CD14-positive monocyte (primary cell): ENCODE measurements around the gene CELA3B. TPM values are rescaled to one million over a fixed set of nuclear protein-coding genes. Genes with fewer than 3 reads are reported as not detected.

Experiments used
- DNase-seq, 3 donors: peaks; one replicate each; pipeline ENCODE4 v3.0.0-alpha.2; 2011 to 2022
- H2AFZ ChIP-seq: 2 replicates; pipeline ENCODE4 v1.6.0; 2012; ENCODE audit warnings: mild to moderate bottlenecking, low read depth, low read length, inconsistent platforms; ENCODE audit not compliant: insufficient read depth, poor library complexity, severe bottlenecking
- H3K27ac ChIP-seq, 2 donors: 1 replicate in 1 of 2; 2 replicates in 1 of 2; pipeline ENCODE4 v1.5.1; 2012 to 2013; ENCODE audit warnings: low read length in 2 of 2, control low read depth in 1 of 2, inconsistent platforms in 1 of 2, low read depth in 1 of 2, mild to moderate bottlenecking in 1 of 2
- H3K27me3 ChIP-seq, 2 donors: one replicate each; pipeline versions ENCODE4 v1.6.0 to v1.6.1; 2011 to 2013; ENCODE audit warnings: low read length in 2 of 2; ENCODE audit not compliant: control insufficient read depth in 2 of 2, insufficient read depth in 2 of 2
- H3K36me3 ChIP-seq, 2 donors: replicated peaks in 1 of 2; 1 replicate in 1 of 2; 2 replicates in 1 of 2; pipeline versions ENCODE4 v1.5.1 to v1.6.1; 2012 to 2013; ENCODE audit warnings: low read length in 2 of 2, control low read depth in 1 of 2, inconsistent platforms in 1 of 2, mild to moderate bottlenecking in 1 of 2; ENCODE audit not compliant: insufficient read depth in 2 of 2, control insufficient read depth in 1 of 2
- H3K4me1 ChIP-seq, 2 donors: 1 replicate in 1 of 2; 2 replicates in 1 of 2; pipeline versions ENCODE4 v1.5.1 to v1.6.1; 2012 to 2013; ENCODE audit warnings: low read length in 2 of 2, control low read depth in 1 of 2, inconsistent platforms in 1 of 2, mild to moderate bottlenecking in 1 of 2, moderate library complexity in 1 of 2; ENCODE audit not compliant: insufficient read depth in 2 of 2, control insufficient read depth in 1 of 2
- H3K4me2 ChIP-seq: replicated peaks from 2 replicates; pipeline ENCODE3; 2012; ENCODE audit warnings: low read length, moderate library complexity, mild to moderate bottlenecking; ENCODE audit not compliant: poor library complexity, severe bottlenecking; ENCODE audit errors: extremely low read depth
- H3K4me3 ChIP-seq, 3 experiments: fragments of 200-600 bp in 1 of 3; sonication (generic) in 1 of 3; replicated peaks in 1 of 3; 1 replicate in 2 of 3; 2 replicates in 1 of 3; pipeline ENCODE4 v1.5.1; 2011 to 2013; ENCODE audit warnings: low read length in 3 of 3, mild to moderate bottlenecking in 3 of 3, control low read depth in 2 of 3, low read depth in 2 of 3, inconsistent platforms in 1 of 3, moderate library complexity in 1 of 3
- H3K79me2 ChIP-seq: 2 replicates; pipeline ENCODE4 v1.6.0; 2012; ENCODE audit warnings: mild to moderate bottlenecking, control low read depth, inconsistent platforms, low read length, moderate library complexity; ENCODE audit not compliant: insufficient read depth
- H3K9ac ChIP-seq: 2 replicates; pipeline ENCODE4 v1.6.0; 2017; ENCODE audit warnings: low read length, mild to moderate bottlenecking; ENCODE audit not compliant: insufficient read depth, poor library complexity, severe bottlenecking
- H3K9me3 ChIP-seq, 2 donors: replicated peaks in 1 of 2; 1 replicate in 1 of 2; 2 replicates in 1 of 2; pipeline versions ENCODE4 v1.5.1 to v1.6.1; 2012 to 2013; ENCODE audit warnings: low read length in 2 of 2, control low read depth in 1 of 2; ENCODE audit not compliant: control insufficient read depth in 1 of 2, insufficient read depth in 1 of 2
- H4K20me1 ChIP-seq: 2 replicates; pipeline ENCODE4 v1.6.0; 2012; ENCODE audit warnings: mild to moderate bottlenecking, low read length, control low read depth, moderate library complexity; ENCODE audit not compliant: insufficient read depth
- H3K27ac Mint-ChIP-seq, 7 donors: one replicate each; pipeline ENCODE4 v1.8.0; 2020; ENCODE audit warnings: mild to moderate bottlenecking in 7 of 7, mixed read lengths in 7 of 7, moderate library complexity in 6 of 7, inconsistent platforms in 2 of 7
- H3K27me3 Mint-ChIP-seq, 3 donors: one replicate each; pipeline ENCODE4 v1.8.0; 2021 to 2022; ENCODE audit warnings: low read depth in 3 of 3, mild to moderate bottlenecking in 3 of 3, mixed read lengths in 3 of 3, moderate library complexity in 3 of 3, inconsistent platforms in 1 of 3
- H3K36me3 Mint-ChIP-seq, 2 donors: one replicate each; pipeline ENCODE4 v1.8.0; 2020; ENCODE audit warnings: mixed read lengths in 2 of 2, inconsistent platforms in 1 of 2, mild to moderate bottlenecking in 1 of 2
- H3K4me1 Mint-ChIP-seq: one replicate; pipeline ENCODE4 v1.8.0; 2020; ENCODE audit warnings: mild to moderate bottlenecking, mixed read lengths
- H3K4me3 Mint-ChIP-seq, 2 donors: one replicate each; pipeline ENCODE4 v1.8.0; 2020; ENCODE audit warnings: mild to moderate bottlenecking in 2 of 2, mixed read lengths in 2 of 2, moderate library complexity in 1 of 2
- H3K9me3 Mint-ChIP-seq, 7 donors: one replicate each; pipeline ENCODE4 v1.8.0; 2020 to 2022; ENCODE audit warnings: mixed read lengths in 7 of 7, mild to moderate bottlenecking in 6 of 7, moderate library complexity in 6 of 7, inconsistent platforms in 2 of 7
- WGBS: methylation state at CpG from one replicate; pipeline ENCODE4 v1.1.5; 2013; ENCODE audit warnings: missing lambda C conversion rate; ENCODE audit not compliant: insufficient coverage; 5-methylcytosine and 5-hydroxymethylcytosine counted together
- intact Hi-C, 2 donors: fragments of 100-400 bp; cut with micrococcal nuclease; formaldehyde crosslinking; loops; one replicate each; pipeline versions ENCODE4 v1.15.0 to v1.15.1; 2023
- polyA plus RNA-seq, 3 donors: library from polyadenylated mRNA; depleted of rRNA in 1 of 3; unstranded in 2 of 3; stranded (reverse) in 1 of 3; fragments of 300-500 nt in 2 of 3; fragments of >200 nt in 1 of 3; fragmentation: Illumina TruSeq in 2 of 3; gene quantifications; 1 replicate in 2 of 3; 2 replicates in 1 of 3; pipeline ENCODE4 v1.2.3, GENCODE V29; 2012 to 2021
- TF ChIP-seq, protein P1 (sequence below): fragments of 200-600 bp; IDR thresholded peaks from one replicate; pipeline ENCODE4 v1.8.0; 2022; ENCODE audit warnings: antibody characterized with exemption, mild to moderate bottlenecking

CELA3B gene
- polyA plus RNA-seq, 3 donors = not detected

DNA sequence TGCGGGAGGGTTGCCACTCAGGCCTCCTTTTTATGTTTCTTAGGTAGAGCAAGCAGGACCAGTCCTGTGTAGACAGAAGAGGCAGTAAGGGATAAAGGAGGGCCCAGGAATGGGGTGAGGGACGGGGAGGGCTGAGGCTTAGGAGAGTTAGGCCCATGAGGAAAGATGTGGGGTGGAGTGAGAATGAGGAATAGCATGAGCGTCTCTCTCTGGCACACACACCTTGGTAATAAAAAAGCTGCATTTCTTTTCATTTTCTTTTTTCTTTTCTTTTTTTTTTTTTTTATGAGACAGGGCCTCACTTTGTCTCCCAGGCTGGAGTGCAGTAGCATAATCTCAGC lies 32.1 kb upstream of the CELA3B start:
- Mint-ChIP-seq H3K9me3 (no peaks in the 10 kb centered on the region), H3K27me3 (peaks cover 0 to 2% (median 0%) of the 10 kb centered on the region in 3 donors), H3K4me1 (peaks cover 8% of the 10 kb centered on the region), H3K27ac (no peak overlapping the region), H3K4me3 (no peak overlapping the region), H3K36me3 (no peaks in the 10 kb centered on the region)
- Histone ChIP-seq H3K4me3 (no peak overlapping the region), H3K4me1 (peaks cover 7 to 8% of the 10 kb centered on the region in 2 donors), H2AFZ (no peak overlapping the region), H3K36me3 (no peaks in the 10 kb centered on the region), H3K4me2 (no peak overlapping the region), H3K79me2 (no peaks in the 10 kb centered on the region), H4K20me1 (no peaks in the 10 kb centered on the region), H3K9ac (no peak overlapping the region), H3K27ac (no peak overlapping the region), H3K27me3 (no peaks in the 10 kb centered on the region), H3K9me3 (no peaks in the 10 kb centered on the region)
- whole genome bisulfite sequencing = 0% methylated on average over 1 of the region's 3 CpGs
- intact Hi-C loops = no loop called here
- DNase-seq = no peak
- TF ChIP-seq, protein P1, sequence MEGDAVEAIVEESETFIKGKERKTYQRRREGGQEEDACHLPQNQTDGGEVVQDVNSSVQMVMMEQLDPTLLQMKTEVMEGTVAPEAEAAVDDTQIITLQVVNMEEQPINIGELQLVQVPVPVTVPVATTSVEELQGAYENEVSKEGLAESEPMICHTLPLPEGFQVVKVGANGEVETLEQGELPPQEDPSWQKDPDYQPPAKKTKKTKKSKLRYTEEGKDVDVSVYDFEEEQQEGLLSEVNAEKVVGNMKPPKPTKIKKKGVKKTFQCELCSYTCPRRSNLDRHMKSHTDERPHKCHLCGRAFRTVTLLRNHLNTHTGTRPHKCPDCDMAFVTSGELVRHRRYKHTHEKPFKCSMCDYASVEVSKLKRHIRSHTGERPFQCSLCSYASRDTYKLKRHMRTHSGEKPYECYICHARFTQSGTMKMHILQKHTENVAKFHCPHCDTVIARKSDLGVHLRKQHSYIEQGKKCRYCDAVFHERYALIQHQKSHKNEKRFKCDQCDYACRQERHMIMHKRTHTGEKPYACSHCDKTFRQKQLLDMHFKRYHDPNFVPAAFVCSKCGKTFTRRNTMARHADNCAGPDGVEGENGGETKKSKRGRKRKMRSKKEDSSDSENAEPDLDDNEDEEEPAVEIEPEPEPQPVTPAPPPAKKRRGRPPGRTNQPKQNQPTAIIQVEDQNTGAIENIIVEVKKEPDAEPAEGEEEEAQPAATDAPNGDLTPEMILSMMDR = no peak

DNA sequence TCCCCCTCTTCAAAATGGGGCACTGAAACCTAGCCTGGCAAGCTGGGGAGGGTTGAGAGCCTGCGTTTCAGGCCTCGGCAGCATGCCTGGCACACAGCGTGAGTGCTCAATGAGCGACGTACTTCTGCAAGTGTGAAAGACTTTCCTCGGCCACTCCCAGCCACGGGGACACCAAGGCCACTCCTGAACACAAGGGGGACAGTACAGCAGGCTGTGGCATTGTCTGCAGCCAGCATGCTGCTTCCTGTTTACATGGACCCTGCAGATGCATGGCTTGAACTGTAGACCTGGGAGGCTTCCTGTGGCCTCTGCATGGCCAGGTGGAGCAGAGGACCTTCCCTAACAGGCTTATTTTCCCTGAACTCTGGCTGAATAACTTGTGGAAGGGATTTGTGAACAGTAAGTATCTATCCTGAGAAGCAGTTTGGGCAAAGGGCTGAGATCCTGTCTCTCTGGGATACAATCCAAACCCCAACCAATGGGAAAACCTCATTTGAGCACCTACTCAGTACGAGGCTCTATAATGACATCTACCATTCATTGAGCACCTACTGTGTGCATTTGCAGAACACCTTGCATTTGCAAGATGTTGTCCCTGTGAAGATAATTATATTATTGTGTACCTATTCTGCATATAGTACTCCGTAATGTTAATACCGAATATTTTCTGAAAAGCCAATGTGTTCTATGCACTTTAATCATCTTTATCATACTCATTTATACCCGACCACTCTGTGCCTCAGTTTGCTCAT lies 29.8 kb upstream of the CELA3B start:
- Mint-ChIP-seq H3K36me3 (no peaks in the 10 kb centered on the region), H3K4me1 (no peaks in the 10 kb centered on the region), H3K27me3 (peaks cover 0 to 2% (median 0%) of the 10 kb centered on the region in 3 donors), H3K4me3 (no peak overlapping the region), H3K27ac (no peak overlapping the region), H3K9me3 (peaks cover 0 to 3% (median 0%) of the 10 kb centered on the region in 7 donors)
- no peak overlapping the region for H3K27ac ChIP-seq
- H2AFZ ChIP-seq = no peak overlapping the region
- H3K4me3 ChIP-seq = no peak overlapping the region
- H3K4me2 ChIP-seq = no peak overlapping the region
- H4K20me1 ChIP-seq = no peaks in the 10 kb centered on the region
- H3K36me3 ChIP-seq = no peaks in the 10 kb centered on the region
- no peaks in the 10 kb centered on the region for H3K27me3 ChIP-seq
- H3K9me3 ChIP-seq = no peaks in the 10 kb centered on the region
- TF ChIP-seq, protein P1 = no peak
- intact Hi-C loops = no loop called here
- DNase-seq = no peak
- H3K9ac ChIP-seq = no peak overlapping the region
- no peaks in the 10 kb centered on the region for H3K79me2 ChIP-seq
- WGBS = 56% methylated on average over 7 of the region's 11 CpGs
- no peaks in the 10 kb centered on the region for H3K4me1 ChIP-seq
